HG02798 (cell line): ENCODE results near the gene TAF11L8.
"Not testable (repeated sequence)": the region's sequence is repeated elsewhere in the genome, so short reads cannot be mapped to it uniquely, and the experiment has no call there.

Source experiments
- ATAC-seq: cut with Tn5 transposase; IDR thresholded peaks from one replicate; pipeline ENCODE4 v1.9.1; 2021; ENCODE audit warnings: mild to moderate bottlenecking; ENCODE audit not compliant: unreplicated experiment, poor library complexity

The TAF11L8 gene

GRCh38 chr5:17590860-17591259 is at the start of gene TAF11L8:
TAF11L8 (minus strand) TSS chr5:17590960.
- not testable (repeated sequence) for ATAC-seq

GRCh38 chr5:17634160-17634559 is 43.4 kb upstream of the TAF11L8 start, which contains the start of gene TAF11L14:
TAF11L14 (plus strand) TSS chr5:17634460.
- no peak for ATAC-seq

GRCh38 chr5:17631788-17632187 is 41.0 kb upstream of the TAF11L8 start, which contains the start of gene TAF11L13:
TAF11L13 (plus strand) TSS chr5:17632088.
- ATAC-seq, result not testable (repeated sequence)

GRCh38 chr5:17625686-17626085 is 34.9 kb upstream of the TAF11L8 start:
- no peak for ATAC-seq

- no peak for ATAC-seq
Measured at GRCh38 chr5:17620627-17621026, 29.9 kb upstream of the TAF11L8 start.

GRCh38 chr5:17619354-17619753 is 28.6 kb upstream of the TAF11L8 start:
- ATAC-seq, result no peak

GRCh38 chr5:17614872-17615605 is 24.3 kb upstream of the TAF11L8 start:
- no peak for ATAC-seq

GRCh38 chr5:17610092-17610491 is 19.3 kb upstream of the TAF11L8 start, which contains the start of gene TAF11L12:
TAF11L12 (plus strand) TSS chr5:17610392.
- ATAC-seq, result not testable (repeated sequence)

- ATAC-seq, result not testable (repeated sequence)
Measured at GRCh38 chr5:17607461-17607860, 16.7 kb upstream of the TAF11L8 start.

GRCh38 chr5:17604951-17605350 is 14.2 kb upstream of the TAF11L8 start:
- ATAC-seq, result no peak

GRCh38 chr5:17603880-17604279 is 13.1 kb upstream of the TAF11L8 start, which contains the start of gene TAF11L11:
TAF11L11 (plus strand) TSS chr5:17604183.
- ATAC-seq, result not testable (repeated sequence)

GRCh38 chr5:17597728-17598127 is 7.0 kb upstream of the TAF11L8 start, which contains the start of gene TAF11L10:
TAF11L10 (minus strand) TSS chr5:17597828.
- not testable (repeated sequence) for ATAC-seq

- ATAC-seq, result not testable (repeated sequence)
Measured at GRCh38 chr5:17594255-17594654, 3.5 kb upstream of the TAF11L8 start, which contains the start of gene TAF11L9. TAF11L9 (minus strand) TSS chr5:17594394.

GRCh38 chr5:17585658-17586057 is 5.1 kb downstream of the TAF11L8 start, which contains the start of gene TAF11L7:
TAF11L7 (minus strand) TSS chr5:17585758.
- not testable (repeated sequence) for ATAC-seq
